Spleen (tissue), 7 donors: ENCODE data around the gene BPI.

Source experiments
- CTCF ChIP-seq, 11 experiments: fragments of 200-600 bp in 7 of 11; fragments of 450-650 bp in 4 of 11; sonication (generic) in 4 of 11; IDR thresholded peaks in 8 of 11; conservative IDR thresholded peaks in 3 of 11; 1 replicate in 7 of 11; 2 replicates in 4 of 11; pipeline versions ENCODE4 v1.4.0 to v1.8.0; 2016 to 2021; ENCODE audit warnings: antibody characterized with exemption in 11 of 11, inconsistent platforms in 4 of 11, mild to moderate bottlenecking in 1 of 11
- POLR2A ChIP-seq, 3 donors: fragments of 450-650 bp; IDR thresholded peaks; one replicate each; pipeline ENCODE4 v1.5.1; 2017; ENCODE audit warnings: antibody characterized with exemption in 3 of 3, mild to moderate bottlenecking in 1 of 3
- POLR2AphosphoS5 ChIP-seq, 3 donors: sonication (generic); formaldehyde crosslinking; IDR thresholded peaks; one replicate each; pipeline ENCODE4 v1.5.1; 2017; ENCODE audit warnings: antibody characterized with exemption in 3 of 3
- donor health status: DM: no; HTN: no; CAD: no; lungs with moderate emphysema.
- donor health status: DM: no; HTN: no; CAD: no.
- donor health status: DM: no; HTN: no; CAD: no.

- TF ChIP-seq CTCF (IDR thresholded peaks at IDR 0.05 in 8 of 11, conservative IDR thresholded peaks at IDR 0.05 in 3 of 11) (no peak), POLR2AphosphoS5 (IDR thresholded peaks at IDR 0.05) (no peak), POLR2A (IDR thresholded peaks at IDR 0.05) (no peak)
These were observed 65.4 kb downstream of the BPI start for GRCh38 chr20:38369389-38369788.
